ENCODE data around the gene RNF7. TPM values are rescaled to one million over a fixed set of nuclear protein-coding genes. Genes with fewer than 3 reads are reported as not detected.

RNF7 gene
- polyA plus RNA-seq, 1 donor: 110 TPM

DNA sequence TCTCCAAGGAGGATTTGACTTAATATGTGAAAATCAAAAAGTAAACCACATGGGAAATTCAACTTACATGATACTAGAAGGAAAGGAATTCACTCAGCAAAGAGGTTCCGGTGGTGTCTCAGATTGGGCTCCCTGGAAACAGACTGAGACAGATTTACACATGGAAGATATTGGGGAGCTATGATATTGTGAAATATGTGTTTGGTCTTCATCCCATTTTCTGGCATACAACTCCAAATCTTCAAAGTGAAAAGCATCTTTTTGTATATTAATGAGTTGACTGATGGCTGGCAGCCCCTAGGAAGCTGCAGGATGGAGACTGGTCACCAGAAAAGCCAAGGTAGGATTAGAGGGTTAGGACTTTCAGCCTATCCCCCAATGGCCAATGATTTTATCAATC is 54.4 kb downstream of the RNF7 start:
- Histone ChIP-seq H3K4me3 (ENCODE audit: low read length) (no peak overlapping the region), H3K27me3 (ENCODE audit: control insufficient read depth, insufficient read depth, low read length) (no peaks in the 10 kb centered on the region), H3K36me3 (ENCODE audit: control insufficient read depth, insufficient read depth, low read length) (no peaks in the 10 kb centered on the region), H3K4me1 (ENCODE audit: control insufficient read depth, insufficient read depth, low read length) (peaks cover 11% of the 10 kb centered on the region), H3K27ac (ENCODE audit: low read length) (no peak overlapping the region), H3K9me3 (ENCODE audit: control insufficient read depth, low read depth, low read length) (no peaks in the 10 kb centered on the region)
- 100% methylated on average over 1 of the region's 1 CpG for WGBS (ENCODE audit: insufficient coverage, low lambda C conversion rate)
- no peak for DNase-seq

DNA sequence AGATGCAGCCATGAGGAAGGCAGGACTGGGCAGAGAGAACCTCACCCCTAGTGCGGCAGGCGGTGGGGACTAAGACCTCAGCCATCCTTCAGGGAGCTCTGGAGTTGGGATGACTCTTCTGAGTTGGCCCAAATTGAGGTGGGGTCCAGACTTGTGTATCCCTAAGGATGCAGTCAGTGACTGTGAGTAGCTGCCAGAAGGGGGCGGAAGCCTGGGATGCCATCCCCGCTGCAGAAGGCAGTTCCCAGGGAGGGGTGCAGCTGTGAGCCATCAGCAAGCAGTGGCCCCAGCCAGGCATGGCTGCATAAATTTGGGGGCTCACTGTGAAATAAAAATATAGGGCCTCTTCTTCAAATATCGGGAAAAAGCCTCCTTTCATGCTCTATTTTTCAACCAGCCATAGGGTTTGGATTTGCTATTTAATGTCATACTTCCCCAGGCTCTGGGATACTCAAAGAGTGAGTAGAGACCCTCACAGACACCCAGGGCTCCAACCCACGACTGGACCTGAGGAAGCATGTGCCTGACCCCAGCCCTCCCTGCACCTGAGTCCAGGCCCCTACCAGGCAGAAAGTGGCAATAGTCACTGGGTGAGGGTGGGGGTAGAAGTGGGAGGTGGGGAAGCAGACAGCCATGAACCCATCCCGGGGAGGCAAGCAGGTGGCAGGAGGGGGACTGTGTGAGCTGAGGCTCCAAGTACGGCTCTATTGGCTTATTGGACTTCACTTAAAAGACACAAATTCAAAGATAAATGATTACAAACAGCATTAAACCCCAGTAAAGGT is 55.6 kb downstream of the RNF7 start:
- Histone ChIP-seq H3K36me3 (ENCODE audit: control insufficient read depth, insufficient read depth, low read length) (no peaks in the 10 kb centered on the region), H3K9me3 (ENCODE audit: control insufficient read depth, low read depth, low read length) (no peaks in the 10 kb centered on the region), H3K27me3 (ENCODE audit: control insufficient read depth, insufficient read depth, low read length) (no peaks in the 10 kb centered on the region), H3K27ac (ENCODE audit: low read length) (no peak overlapping the region), H3K4me1 (ENCODE audit: control insufficient read depth, insufficient read depth, low read length) (peaks cover 16% of the 10 kb centered on the region), H3K4me3 (ENCODE audit: low read length) (no peak overlapping the region)
- DNase-seq: no peak
- no CpG with 5 or more reads among the region's 8 CpGs for WGBS (ENCODE audit: insufficient coverage, low lambda C conversion rate)

DNA sequence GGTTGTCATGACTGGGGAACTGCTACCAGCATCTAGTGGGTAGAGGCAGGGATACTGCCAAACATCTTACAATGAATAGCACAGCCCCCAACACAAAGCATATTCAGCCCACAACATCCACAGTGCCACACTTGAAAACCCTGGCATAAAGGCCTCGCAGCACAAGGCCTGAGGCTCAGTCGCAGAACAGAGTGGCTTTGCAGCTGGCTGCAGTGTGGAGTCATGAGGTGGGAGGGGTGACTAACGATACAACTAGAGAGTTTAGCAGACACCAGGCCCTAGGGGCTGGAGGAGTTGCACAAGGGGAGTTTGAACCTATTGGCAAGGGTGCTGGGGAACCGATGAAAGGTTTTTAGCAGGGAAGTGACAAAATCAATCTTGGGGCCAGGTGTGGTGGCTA is 57.2 kb downstream of the RNF7 start:
- no peak overlapping the region for H3K27ac ChIP-seq (ENCODE audit: low read length)
- H3K4me1 ChIP-seq (ENCODE audit: control insufficient read depth, insufficient read depth, low read length): peaks cover 16% of the 10 kb centered on the region
- H3K36me3 ChIP-seq (ENCODE audit: control insufficient read depth, insufficient read depth, low read length): no peaks in the 10 kb centered on the region
- no peak overlapping the region for H3K4me3 ChIP-seq (ENCODE audit: low read length)
- H3K27me3 ChIP-seq (ENCODE audit: control insufficient read depth, insufficient read depth, low read length): no peaks in the 10 kb centered on the region
- no peaks in the 10 kb centered on the region for H3K9me3 ChIP-seq (ENCODE audit: control insufficient read depth, low read depth, low read length)
- no CpG with 5 or more reads among the region's 4 CpGs for WGBS (ENCODE audit: insufficient coverage, low lambda C conversion rate)
- no peak for DNase-seq

DNA sequence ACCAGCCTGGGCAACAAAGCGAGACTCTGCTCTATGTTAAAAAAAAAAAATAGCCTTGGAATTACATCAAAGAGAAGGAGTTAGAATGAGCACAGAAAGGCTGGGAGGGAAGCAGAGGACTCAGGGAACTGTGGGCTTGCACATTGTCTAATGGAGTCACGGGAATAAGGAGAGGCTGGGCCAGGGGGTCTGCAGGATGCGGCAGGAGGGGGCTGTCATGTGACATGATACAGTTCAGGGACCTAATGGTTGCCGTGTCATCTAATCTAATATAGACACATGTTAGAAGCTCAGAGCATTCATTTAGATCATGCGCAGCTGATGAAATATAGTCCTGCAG is 57.6 kb downstream of the RNF7 start:
- H3K4me1 ChIP-seq (ENCODE audit: control insufficient read depth, insufficient read depth, low read length): peaks cover 16% of the 10 kb centered on the region
- DNase-seq: no peak
- no peak overlapping the region for H3K4me3 ChIP-seq (ENCODE audit: low read length)
- H3K36me3 ChIP-seq (ENCODE audit: control insufficient read depth, insufficient read depth, low read length): no peaks in the 10 kb centered on the region
- no peaks in the 10 kb centered on the region for H3K27me3 ChIP-seq (ENCODE audit: control insufficient read depth, insufficient read depth, low read length)
- WGBS (ENCODE audit: insufficient coverage, low lambda C conversion rate): 100% methylated on average over 1 of the region's 5 CpGs
- H3K27ac ChIP-seq (ENCODE audit: low read length): no peak overlapping the region
- H3K9me3 ChIP-seq (ENCODE audit: control insufficient read depth, low read depth, low read length): no peaks in the 10 kb centered on the region

DNA sequence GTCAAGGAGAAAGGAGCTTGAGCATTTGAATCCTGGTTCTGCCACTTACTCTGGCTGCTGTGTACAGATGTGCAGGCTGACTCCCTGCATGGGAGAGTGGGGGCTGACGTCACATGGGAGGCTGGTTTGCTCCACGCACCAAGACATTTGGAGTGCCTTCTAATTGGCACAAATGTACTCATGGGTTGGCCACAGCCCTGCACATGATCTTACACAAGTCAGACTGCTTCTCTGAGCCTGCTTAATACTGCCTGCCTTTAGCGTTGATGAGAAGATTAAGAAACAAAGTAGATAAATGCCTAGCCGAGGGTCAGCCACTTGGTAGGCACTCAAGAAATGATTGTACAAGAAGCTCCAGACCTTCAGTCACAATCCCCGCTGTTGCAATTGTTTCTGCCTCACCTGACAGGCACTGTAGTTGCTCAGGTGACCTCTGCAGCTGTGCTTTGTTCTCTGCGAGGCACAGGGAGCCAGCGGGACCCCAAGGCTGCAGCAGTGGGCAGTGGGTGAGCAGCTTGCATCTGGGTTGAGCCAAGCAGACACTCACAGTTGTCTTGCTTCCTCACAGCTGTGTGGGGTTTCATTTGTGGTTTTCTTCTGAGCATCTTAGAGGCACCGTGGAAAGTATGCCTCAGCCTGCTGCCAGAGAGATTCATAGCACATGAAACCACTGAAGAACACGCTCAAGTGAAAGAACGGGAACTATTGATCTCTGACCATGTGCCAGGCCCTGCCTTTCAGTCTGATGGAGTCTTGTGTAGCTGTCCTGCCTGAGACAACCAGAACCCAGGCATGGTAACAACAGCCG is 58.2 kb downstream of the RNF7 start:
- Histone ChIP-seq H3K36me3 (ENCODE audit: control insufficient read depth, insufficient read depth, low read length) (no peaks in the 10 kb centered on the region), H3K9me3 (ENCODE audit: control insufficient read depth, low read depth, low read length) (peaks cover 5% of the 10 kb centered on the region), H3K4me3 (ENCODE audit: low read length) (no peak overlapping the region), H3K27ac (ENCODE audit: low read length) (peak overlapping the region; percentile 50), H3K27me3 (ENCODE audit: control insufficient read depth, insufficient read depth, low read length) (no peaks in the 10 kb centered on the region), H3K4me1 (ENCODE audit: control insufficient read depth, insufficient read depth, low read length) (peaks cover 16% of the 10 kb centered on the region)
- no CpG with 5 or more reads among the region's 11 CpGs for WGBS (ENCODE audit: insufficient coverage, low lambda C conversion rate)
- DNase-seq: peak in 1 of 2 donors; percentile 17

Other genes with a start within 250 kb of the RNF7 start
- not detected for gene GRK7, start 25.1 kb downstream of the RNF7 start, polyA plus RNA-seq
- gene ATP1B3, start 138.3 kb downstream of the RNF7 start, polyA plus RNA-seq: 261 TPM